H1 (cell line): Measurements from ENCODE around the gene GNG7. TPM values are rescaled to one million over a fixed set of nuclear protein-coding genes. Genes with fewer than 3 reads are reported as not detected.

Experiments
- ASH2L ChIP-seq: fragments of 200-600, 300-600 bp; sonication (generic); IDR thresholded peaks from one replicate; pipeline ENCODE4 v1.7.1; 2017; ENCODE audit warnings: low read length
- BRCA1 ChIP-seq: IDR thresholded peaks from 2 replicates; pipeline ENCODE4 v1.6.1; 2012; ENCODE audit warnings: low read depth, low read length, improper control_type of control experiment
- CBX5 ChIP-seq: fragments of 300-800, 300-1000 bp; sonication (generic); IDR thresholded peaks from 2 replicates; pipeline ENCODE4 v1.7.1; 2016; ENCODE audit warnings: antibody characterized with exemption, low read length, low read depth
- CEBPB ChIP-seq: IDR thresholded peaks from 2 replicates; pipeline ENCODE4 v1.6.1; 2012; ENCODE audit warnings: low read depth, low read length
- POLR2A ChIP-seq, 2 experiments: IDR thresholded peaks; 1 replicate in 1 of 2; 2 replicates in 1 of 2; pipeline ENCODE4 v1.6.1; 2011; ENCODE audit warnings: low read depth in 2 of 2, low read length in 2 of 2, mild to moderate bottlenecking in 2 of 2; ENCODE audit errors: control extremely low read depth in 1 of 2
- POU5F1 ChIP-seq: IDR thresholded peaks from 2 replicates; pipeline ENCODE4 v1.6.1; 2011; ENCODE audit warnings: low read depth, mild to moderate bottlenecking, low read length, moderate library complexity
- RBBP5 ChIP-seq: IDR thresholded peaks from 2 replicates; pipeline ENCODE4 v1.7.1; 2012; ENCODE audit warnings: low read depth, mild to moderate bottlenecking, inconsistent platforms, low read length, moderate library complexity, borderline replicate concordance
- RFX5 ChIP-seq: IDR thresholded peaks from 2 replicates; pipeline ENCODE4 v1.6.1; 2011; ENCODE audit warnings: low read depth, low read length, improper control_type of control experiment, borderline replicate concordance
- RXRA ChIP-seq: IDR thresholded peaks from 2 replicates; pipeline ENCODE4 v1.6.1; 2011; ENCODE audit warnings: low read depth, mild to moderate bottlenecking, low read length, moderate library complexity; ENCODE audit not compliant: insufficient read depth
- SRF ChIP-seq: IDR thresholded peaks from 2 replicates; pipeline ENCODE4 v1.6.1; 2011; ENCODE audit warnings: mild to moderate bottlenecking, low read depth, low read length, moderate library complexity
- SUZ12 ChIP-seq: fragments of 200-600 bp; sonication (generic); IDR thresholded peaks from 2 replicates; pipeline ENCODE4 v1.6.1; 2012; ENCODE audit warnings: mild to moderate bottlenecking, inconsistent platforms, low read length, moderate library complexity, mixed read lengths
- USF2 ChIP-seq: IDR thresholded peaks from 2 replicates; pipeline ENCODE4 v1.6.1; 2011; ENCODE audit warnings: low read length, improper control_type of control experiment
- polyA plus RNA-seq, 7 experiments: library from polyadenylated mRNA; depleted of rRNA in 3 of 7; stranded (reverse) in 5 of 7; unstranded in 2 of 7; fragments of >200 nt in 5 of 7; fragments of 200-250 nt in 2 of 7; gene quantifications; 1 replicate in 5 of 7; 2 replicates in 1 of 7; 4 replicates in 1 of 7; pipeline versions ENCODE4 v1.2.1 to v1.2.3, GENCODE V29; 2011 to 2013; ENCODE audit warnings: missing spikeins in 2 of 7, mixed read lengths in 2 of 7
- total RNA-seq: library from RNA; stranded (reverse); fragmentation: NEBNext Ultra II Directional; extraction: Animal tissue kit (Norgen Biotek cat#: 25700); gene quantifications from 2 replicates; pipeline ENCODE4 v1.2.1, GENCODE V29; 2021

The GNG7 gene
- total and polyA plus RNA-seq, 2 of the 8 experiments (the other 6 are each of a cell fraction or from before 2014, with no cell fraction given) = 2.8 to 7.8 TPM

- TF ChIP-seq RBBP5 (no peak), POLR2A (IDR thresholded peaks at IDR 0.05; ENCODE audit: control extremely low read depth in 1 of 2, low read depth in 2 of 2, low read length in 2 of 2) (no peak; a peak in 1 of 3 replicates), BRCA1 (peak; percentile 50; the same call in 1 of the 2 replicates), SUZ12 (no peak), CEBPB (no peak), RXRA (0 out of 2 replicates have a peak, but pooled peaks have one; percentile 59), SRF (peak; percentile 61; the same call in 1 of the 2 replicates), USF2 (no peak), CBX5 (no peak), RFX5 (no peak), ASH2L (peak; percentile 66), POU5F1 (peak; percentile 44; the same call in 1 of the 2 replicates)
Measured at GRCh38 chr19:2739602-2740313, 37.3 kb upstream of the GNG7 start, which contains the start of gene SLC39A3 (continued).
